ENCODE measurements around the gene ZNF576. TPM values are rescaled to one million over a fixed set of nuclear protein-coding genes. Genes with fewer than 3 reads are reported as not detected.
"Not testable (repeated sequence)": the region's sequence is repeated elsewhere in the genome, so short reads cannot be mapped to it uniquely, and the experiment has no call there.

Gene ZNF576
- total RNA-seq, 3 donors from 2014 or later: 16.6 to 22.3 (median 18.5) TPM

DNA sequence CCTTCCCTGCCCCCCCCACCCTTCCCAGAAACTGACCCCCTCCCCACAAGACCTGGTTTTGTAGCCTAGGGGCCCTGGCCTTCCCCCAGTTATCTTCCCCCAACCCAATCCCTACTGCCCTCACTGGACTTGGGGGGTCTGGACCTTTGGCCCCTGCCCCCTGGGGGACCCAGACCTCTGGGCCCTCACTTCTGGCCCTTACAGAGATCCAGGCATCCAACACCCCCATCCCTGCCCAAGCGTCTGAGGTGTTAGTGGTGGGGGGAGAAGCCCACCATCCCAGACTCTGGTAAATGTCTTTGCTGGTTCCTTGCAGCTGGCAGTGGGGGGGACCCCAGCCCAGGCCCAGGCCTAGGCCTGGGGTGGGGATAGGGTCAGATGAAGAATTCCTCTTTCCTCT, 26.6 kb downstream of the ZNF576 start:
- DNase-seq (no peak), ATAC-seq (no peak)
- H3K36me3 Mint-ChIP-seq (ENCODE audit: insufficient read depth): no peaks in the 10 kb centered on the region
- H3K4me3 Mint-ChIP-seq: no peak overlapping the region
- H3K9me3 Mint-ChIP-seq: no peaks in the 10 kb centered on the region
- no peaks in the 10 kb centered on the region for H3K27me3 Mint-ChIP-seq (ENCODE audit: low read depth)
- peaks cover 28% of the 10 kb centered on the region for H3K4me1 Mint-ChIP-seq (ENCODE audit: low read depth)

DNA sequence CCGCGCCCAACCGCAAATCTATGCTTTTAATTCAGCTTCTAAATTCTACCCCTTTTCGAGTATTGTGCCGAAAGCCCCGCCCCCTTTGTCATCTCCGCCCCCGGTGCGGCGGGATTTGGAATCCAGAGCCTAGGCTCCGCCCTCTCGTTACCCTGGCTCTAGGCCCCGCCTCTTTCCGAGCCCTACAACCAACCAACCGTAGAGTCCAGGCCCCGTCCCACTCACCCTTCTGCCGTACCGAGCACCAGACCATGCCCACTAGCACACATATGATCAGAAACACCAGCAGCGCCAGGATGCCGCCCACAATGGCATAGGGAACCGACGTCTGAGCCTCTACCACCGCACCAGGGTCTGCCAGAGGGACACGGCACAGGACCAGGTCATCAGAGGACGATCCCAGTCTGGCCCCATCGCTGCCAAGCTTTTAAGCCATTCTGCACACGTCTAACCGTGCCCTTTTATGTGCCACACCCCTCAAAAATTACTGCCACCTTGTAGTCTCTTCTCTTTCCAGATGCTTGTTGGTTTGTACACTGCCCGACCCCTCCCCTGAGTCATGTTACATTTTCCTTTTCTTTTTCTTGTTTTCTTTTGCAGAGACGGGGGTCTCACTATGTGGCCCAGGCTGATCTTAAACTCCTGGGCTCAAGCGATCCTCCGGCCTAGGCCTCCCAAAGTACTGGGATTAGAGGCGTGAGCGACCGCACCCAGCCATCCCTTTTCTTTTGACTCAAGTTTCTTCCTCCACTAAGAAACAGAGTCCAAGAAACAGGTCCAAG, 27.7 kb downstream of the ZNF576 start:
- Mint-ChIP-seq H3K36me3 (ENCODE audit: insufficient read depth) (no peaks in the 10 kb centered on the region), H3K4me3 (no peak overlapping the region), H3K4me1 (ENCODE audit: low read depth) (peaks cover 25% of the 10 kb centered on the region), H3K9me3 (no peaks in the 10 kb centered on the region), H3K27me3 (ENCODE audit: low read depth) (no peaks in the 10 kb centered on the region)
- no peak for DNase-seq
- no peak for ATAC-seq

DNA sequence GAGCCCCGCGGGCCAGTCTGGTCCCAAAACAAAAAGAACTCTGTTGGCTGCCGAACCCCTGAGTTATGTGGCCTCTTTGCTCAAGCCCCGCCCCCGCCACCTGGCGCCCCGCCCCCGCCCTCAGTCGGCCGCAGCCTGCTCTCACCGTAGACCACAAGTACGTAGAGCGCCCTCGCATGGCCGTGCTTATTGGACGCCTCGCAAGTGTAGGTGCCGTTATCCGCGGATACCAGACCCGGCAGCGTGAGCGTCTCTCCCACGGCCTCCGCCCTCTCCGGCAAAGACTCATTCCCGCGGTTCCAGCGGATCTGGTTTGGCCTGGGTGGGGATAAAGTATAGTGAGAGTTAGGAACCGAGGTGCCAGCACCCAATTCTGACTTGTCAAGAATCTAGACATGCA, 28.5 kb downstream of the ZNF576 start:
- Mint-ChIP-seq H3K27me3 (ENCODE audit: low read depth) (no peaks in the 10 kb centered on the region), H3K4me1 (ENCODE audit: low read depth) (peaks cover 24% of the 10 kb centered on the region), H3K36me3 (ENCODE audit: insufficient read depth) (no peaks in the 10 kb centered on the region), H3K9me3 (no peaks in the 10 kb centered on the region), H3K4me3 (no peak overlapping the region)
- ATAC-seq (peak; percentile 80 to 86), DNase-seq (peak; percentile 83)

DNA sequence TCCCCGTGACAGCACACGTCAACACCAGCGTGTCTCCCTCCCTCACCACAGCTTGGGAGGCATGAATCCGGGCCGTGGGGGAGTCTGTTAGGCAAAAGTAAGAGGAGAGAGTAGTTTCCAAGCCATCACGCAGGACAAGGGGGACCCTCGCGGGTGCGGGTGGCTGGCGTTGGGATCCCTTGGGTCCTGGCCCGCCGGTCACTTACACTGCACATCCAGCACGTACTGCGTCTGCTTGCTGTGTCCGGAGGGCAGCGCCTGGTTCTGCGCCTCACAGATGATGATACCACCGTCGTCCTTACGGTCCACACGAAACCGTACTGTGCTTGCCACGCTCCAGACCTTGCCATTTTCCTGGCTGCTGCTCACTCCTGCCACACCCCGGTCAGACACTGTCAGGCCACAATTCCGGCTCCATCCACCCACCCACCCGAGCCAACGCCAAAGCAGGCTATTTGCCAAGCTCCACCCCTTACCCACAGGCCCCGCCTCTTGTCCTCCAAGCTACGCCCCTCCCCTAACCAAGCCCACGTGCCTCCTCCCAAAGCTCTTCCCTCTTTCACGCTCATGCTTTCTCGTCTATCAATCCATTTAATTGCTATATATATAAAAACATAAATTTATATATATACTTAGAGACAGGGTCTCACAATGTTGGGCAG, 29.7 kb downstream of the ZNF576 start:
- H3K27me3 Mint-ChIP-seq (ENCODE audit: low read depth): no peaks in the 10 kb centered on the region
- ATAC-seq (no peak), DNase-seq (no peak)
- H3K4me3 Mint-ChIP-seq: no peak overlapping the region
- no peaks in the 10 kb centered on the region for H3K36me3 Mint-ChIP-seq (ENCODE audit: insufficient read depth)
- no peaks in the 10 kb centered on the region for H3K9me3 Mint-ChIP-seq
- H3K4me1 Mint-ChIP-seq (ENCODE audit: low read depth): peaks cover 14% of the 10 kb centered on the region

DNA sequence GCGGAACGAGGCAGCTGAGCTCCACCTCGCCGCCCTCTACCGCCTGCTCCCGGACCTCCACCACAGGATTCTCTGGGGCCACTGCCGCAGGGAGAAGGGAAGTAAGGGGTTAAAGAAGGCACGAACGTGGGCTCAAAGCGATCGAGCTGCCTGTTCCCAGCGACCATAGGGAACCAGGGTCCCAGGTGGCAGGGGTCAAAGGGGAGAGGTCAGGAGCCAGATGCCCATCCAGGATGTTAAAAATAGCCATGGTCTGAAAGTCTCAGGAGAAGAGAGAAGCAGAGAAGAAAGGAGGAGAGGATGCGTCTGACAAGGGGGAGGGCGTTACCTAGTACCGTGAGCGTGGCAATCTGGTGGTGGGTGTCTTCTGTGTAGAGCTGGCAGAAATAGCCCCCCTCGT, 30.4 kb downstream of the ZNF576 start:
- no peak overlapping the region for H3K4me3 Mint-ChIP-seq
- no peaks in the 10 kb centered on the region for H3K9me3 Mint-ChIP-seq
- H3K27me3 Mint-ChIP-seq (ENCODE audit: low read depth): no peaks in the 10 kb centered on the region
- no peaks in the 10 kb centered on the region for H3K36me3 Mint-ChIP-seq (ENCODE audit: insufficient read depth)
- peaks cover 12% of the 10 kb centered on the region for H3K4me1 Mint-ChIP-seq (ENCODE audit: low read depth)
- DNase-seq: no peak
- ATAC-seq: no peak

DNA sequence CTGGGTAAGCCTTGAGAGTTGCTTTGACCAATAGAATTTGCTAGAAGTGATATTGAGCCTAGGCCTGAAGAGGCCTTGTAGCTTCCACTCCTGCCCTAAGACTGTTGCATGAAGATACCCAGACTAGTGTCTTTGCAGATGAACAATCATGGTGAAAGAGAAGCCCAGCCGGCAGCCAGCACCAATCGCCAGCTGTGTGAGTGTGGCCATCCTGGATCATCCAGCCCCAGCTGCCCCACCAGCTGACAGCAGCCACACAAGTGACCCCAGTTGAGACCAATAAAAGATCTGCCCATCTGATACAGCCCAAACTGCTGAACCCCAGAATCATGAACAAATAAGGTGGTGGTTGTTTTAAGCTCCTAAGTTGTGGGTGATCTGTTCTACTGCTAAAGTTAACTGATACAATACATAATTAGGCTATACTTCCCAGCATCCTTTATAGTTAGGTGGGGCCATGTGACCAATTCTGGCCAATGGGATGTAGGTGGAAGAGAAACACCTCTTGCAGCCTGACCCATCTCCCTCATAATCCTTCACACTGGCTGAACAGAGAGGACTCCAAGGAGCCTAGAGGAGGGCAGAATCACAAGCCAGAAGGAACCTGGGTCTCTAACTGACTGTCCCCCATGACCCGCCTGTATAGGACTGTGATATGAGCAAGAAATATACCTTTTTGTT, 32.4 kb downstream of the ZNF576 start:
- Mint-ChIP-seq H3K4me1 (ENCODE audit: low read depth) (peaks cover 12% of the 10 kb centered on the region), H3K36me3 (ENCODE audit: insufficient read depth) (no peaks in the 10 kb centered on the region), H3K9me3 (no peaks in the 10 kb centered on the region), H3K4me3 (no peak overlapping the region), H3K27me3 (ENCODE audit: low read depth) (peaks cover 3% of the 10 kb centered on the region)
- no peak for ATAC-seq
- no peak for DNase-seq

DNA sequence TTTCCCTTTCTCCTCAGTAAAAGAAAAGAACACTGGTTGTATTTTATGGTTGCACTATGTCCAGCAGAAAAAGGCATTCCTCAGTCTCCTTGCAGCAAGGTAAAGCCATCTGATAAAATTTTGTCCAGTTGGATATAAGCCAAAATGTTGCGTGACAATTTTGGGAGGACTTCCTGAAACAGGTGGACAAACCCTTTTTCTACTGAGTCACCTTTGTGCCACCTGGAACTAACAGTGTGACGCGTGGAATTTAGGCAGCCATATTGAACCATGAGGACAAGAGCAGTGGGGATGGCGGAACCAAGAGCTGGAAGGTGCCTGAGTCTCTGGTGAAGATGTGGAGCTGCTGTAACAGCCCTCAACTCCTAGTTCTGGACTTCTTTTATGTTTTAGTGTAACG, 35.1 kb downstream of the ZNF576 start:
- no peaks in the 10 kb centered on the region for H3K9me3 Mint-ChIP-seq
- peaks cover 9% of the 10 kb centered on the region for H3K27me3 Mint-ChIP-seq (ENCODE audit: low read depth)
- no peaks in the 10 kb centered on the region for H3K36me3 Mint-ChIP-seq (ENCODE audit: insufficient read depth)
- no peak overlapping the region for H3K4me3 Mint-ChIP-seq
- ATAC-seq (no peak), DNase-seq (no peak)
- no peaks in the 10 kb centered on the region for H3K4me1 Mint-ChIP-seq (ENCODE audit: low read depth)

DNA sequence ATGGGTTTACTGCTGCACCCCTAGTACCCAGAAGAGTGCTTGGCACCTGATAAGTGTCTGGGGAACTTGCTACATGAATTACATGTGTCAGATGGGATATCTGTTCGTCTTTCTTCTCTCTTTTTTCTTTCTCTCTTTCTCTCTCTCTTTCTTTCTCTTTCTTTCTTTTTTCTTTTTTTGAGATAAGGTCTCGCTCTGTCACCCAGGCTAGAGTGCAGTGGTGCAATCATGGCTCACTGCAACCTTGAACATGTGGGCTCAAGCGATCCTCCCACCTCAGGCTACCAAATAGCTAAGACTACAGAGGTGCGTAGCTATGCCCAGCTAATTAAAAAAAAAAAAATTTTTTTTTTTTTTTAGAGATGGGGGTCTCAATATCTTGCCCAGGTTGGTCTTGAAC, 37.1 kb downstream of the ZNF576 start:
- Mint-ChIP-seq H3K4me1 (ENCODE audit: low read depth) (no peaks in the 10 kb centered on the region), H3K4me3 (no peak overlapping the region), H3K36me3 (ENCODE audit: insufficient read depth) (no peaks in the 10 kb centered on the region), H3K9me3 (no peaks in the 10 kb centered on the region), H3K27me3 (ENCODE audit: low read depth) (peaks cover 20% of the 10 kb centered on the region)
- DNase-seq (no peak), ATAC-seq (no peak)

DNA sequence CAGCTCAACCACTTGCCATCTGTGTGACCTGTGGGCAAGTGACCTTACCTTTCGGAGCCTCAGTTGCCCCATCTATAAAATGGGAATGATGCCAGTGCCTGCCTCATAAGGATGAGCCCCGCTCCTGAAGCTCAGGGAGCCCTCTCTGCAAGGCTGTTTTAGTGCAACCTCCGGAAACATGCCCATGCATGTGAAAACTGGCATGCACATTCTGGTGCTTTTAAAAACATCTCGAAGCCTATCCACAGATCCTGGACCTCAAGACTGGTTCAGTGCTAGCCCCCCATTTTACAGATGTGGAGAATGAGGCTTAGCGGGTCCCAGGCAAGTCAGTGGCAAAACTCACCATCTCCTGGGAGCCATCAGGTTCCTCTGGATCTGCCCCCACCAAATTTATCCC, 37.7 kb downstream of the ZNF576 start:
- Mint-ChIP-seq H3K4me3 (no peak overlapping the region), H3K36me3 (ENCODE audit: insufficient read depth) (no peaks in the 10 kb centered on the region), H3K9me3 (no peaks in the 10 kb centered on the region), H3K4me1 (ENCODE audit: low read depth) (peaks cover 3% of the 10 kb centered on the region), H3K27me3 (ENCODE audit: low read depth) (peaks cover 26% of the 10 kb centered on the region)
- no peak for DNase-seq
- ATAC-seq: no peak

DNA sequence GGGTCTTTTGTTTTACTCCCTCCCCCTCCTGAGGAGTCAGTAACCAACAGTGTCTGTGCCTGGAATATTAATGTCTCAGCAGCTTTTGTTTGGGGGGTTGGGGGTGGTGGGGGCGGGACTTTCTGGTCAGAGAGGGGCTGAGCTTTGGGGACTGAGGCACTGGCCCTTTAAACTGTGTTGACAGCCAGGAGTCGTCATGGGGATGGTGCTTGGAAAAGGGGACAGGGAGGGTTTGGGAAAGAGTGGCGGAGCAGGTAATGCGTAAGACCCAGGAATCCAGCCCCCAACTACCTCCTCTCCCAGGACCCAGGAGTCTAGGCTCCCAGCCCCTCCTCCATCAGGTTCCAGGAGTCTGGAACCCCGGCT, 38.1 kb downstream of the ZNF576 start:
- no peaks in the 10 kb centered on the region for H3K36me3 Mint-ChIP-seq (ENCODE audit: insufficient read depth)
- ATAC-seq (no peak), DNase-seq (no peak)
- peaks cover 27% of the 10 kb centered on the region for H3K27me3 Mint-ChIP-seq (ENCODE audit: low read depth)
- H3K4me3 Mint-ChIP-seq: no peak overlapping the region
- H3K4me1 Mint-ChIP-seq (ENCODE audit: low read depth): peaks cover 4% of the 10 kb centered on the region
- H3K9me3 Mint-ChIP-seq: no peaks in the 10 kb centered on the region

DNA sequence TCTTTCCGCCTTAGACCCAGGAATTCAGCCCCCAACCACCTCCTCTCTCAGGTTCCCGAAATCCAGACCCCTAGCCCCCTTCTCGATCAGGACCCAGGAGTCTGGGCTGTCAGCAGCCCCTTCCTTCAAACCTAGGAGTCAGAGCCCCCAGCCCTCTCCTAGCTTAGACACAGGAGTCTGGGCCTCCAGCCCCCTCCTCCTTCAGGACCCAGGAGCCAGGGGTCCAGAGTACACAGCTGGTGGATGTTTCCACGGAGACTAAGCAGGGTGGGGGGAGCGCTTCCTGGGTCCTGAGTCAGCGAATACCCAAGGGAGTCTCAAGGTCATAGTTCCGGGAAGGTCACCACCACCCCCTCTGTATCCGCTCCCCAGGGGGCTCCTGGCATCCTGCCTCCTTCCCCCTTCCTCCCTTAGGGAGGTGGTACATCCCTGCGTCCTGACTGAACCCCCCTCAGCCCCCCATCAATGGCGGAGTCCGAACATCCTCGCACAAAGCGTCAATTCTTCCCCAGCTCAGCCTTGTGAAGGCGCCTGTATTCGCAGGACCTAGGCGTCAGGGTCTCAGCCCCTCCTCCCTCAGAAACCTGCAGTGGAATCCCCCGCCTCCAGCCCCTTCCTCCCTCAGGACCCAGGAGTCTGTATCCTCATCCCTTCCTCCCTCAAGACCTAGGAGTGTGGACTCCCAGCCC, 38.6 kb downstream of the ZNF576 start:
- H3K4me1 Mint-ChIP-seq (ENCODE audit: low read depth): peaks cover 6% of the 10 kb centered on the region
- DNase-seq (no peak), ATAC-seq (no peak)
- no peak overlapping the region for H3K4me3 Mint-ChIP-seq
- no peaks in the 10 kb centered on the region for H3K9me3 Mint-ChIP-seq
- H3K36me3 Mint-ChIP-seq (ENCODE audit: insufficient read depth): no peaks in the 10 kb centered on the region
- peaks cover 29% of the 10 kb centered on the region for H3K27me3 Mint-ChIP-seq (ENCODE audit: low read depth)

DNA sequence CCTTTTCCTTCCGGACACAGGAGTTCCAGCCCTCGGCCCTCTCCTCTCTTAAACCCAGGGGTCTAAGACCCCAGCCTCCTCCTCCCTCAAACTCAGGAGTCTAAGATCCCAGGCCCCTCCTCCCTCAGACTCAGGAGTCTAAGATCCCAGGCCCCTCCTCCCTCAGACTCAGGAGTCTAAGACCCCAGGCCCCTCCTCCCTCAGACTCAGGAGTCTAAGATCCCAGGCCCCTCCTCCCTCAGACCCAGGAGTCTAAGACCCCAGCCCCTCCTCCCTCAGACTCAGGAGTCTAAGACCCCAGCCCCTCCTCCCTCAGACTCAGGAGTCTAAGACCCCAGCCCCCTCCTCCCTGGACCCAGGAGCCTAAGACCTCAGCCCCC, 39.2 kb downstream of the ZNF576 start:
- not testable (repeated sequence) for H3K36me3 Mint-ChIP-seq (ENCODE audit: insufficient read depth); H3K4me3 Mint-ChIP-seq; ATAC-seq; DNase-seq; H3K9me3 Mint-ChIP-seq; H3K4me1 Mint-ChIP-seq (ENCODE audit: low read depth)
- peaks cover 33% of the 10 kb centered on the region for H3K27me3 Mint-ChIP-seq (ENCODE audit: low read depth)

DNA sequence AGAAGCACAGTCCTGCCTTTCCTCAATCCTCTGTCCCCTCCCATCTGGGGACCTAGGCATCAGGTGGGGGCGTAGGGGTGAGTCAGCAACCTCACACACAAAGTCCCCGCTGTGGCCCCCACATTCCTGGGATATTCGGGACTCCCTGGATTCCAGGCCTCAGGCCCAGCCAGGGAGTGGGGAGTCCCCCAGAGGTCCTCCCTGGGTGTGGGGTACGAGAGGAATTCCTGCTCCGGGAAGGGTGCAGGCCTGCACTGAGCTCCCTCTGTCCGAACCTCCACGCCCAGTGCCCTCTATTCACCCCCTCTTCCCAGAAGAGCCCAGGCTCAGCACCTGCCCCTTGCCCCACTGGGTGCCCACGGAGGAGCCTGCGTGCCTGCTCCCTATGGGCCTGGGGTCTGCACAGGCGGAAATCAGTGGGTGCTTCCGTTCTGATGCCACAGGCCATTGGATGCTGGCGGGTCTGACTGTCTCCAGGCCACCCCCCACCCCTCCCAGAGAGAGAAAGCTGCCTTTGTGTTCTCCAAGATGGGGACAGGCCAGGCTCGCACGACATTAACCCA, 39.8 kb downstream of the ZNF576 start:
- DNase-seq: no peak
- H3K36me3 Mint-ChIP-seq (ENCODE audit: insufficient read depth): no peaks in the 10 kb centered on the region
- peaks cover 10% of the 10 kb centered on the region for H3K4me1 Mint-ChIP-seq (ENCODE audit: low read depth)
- ATAC-seq: no peak
- no peaks in the 10 kb centered on the region for H3K9me3 Mint-ChIP-seq
- peaks cover 36% of the 10 kb centered on the region for H3K27me3 Mint-ChIP-seq (ENCODE audit: low read depth)
- H3K4me3 Mint-ChIP-seq: no peak overlapping the region
